Measurements from ENCODE around the gene GRIK4. TPM values are rescaled to one million over a fixed set of nuclear protein-coding genes. Genes with fewer than 3 reads are reported as not detected.

GRIK4 gene
- total RNA-seq, 2 experiments from 2014 or later: 0.06 TPM; not detected in 1

DNA sequence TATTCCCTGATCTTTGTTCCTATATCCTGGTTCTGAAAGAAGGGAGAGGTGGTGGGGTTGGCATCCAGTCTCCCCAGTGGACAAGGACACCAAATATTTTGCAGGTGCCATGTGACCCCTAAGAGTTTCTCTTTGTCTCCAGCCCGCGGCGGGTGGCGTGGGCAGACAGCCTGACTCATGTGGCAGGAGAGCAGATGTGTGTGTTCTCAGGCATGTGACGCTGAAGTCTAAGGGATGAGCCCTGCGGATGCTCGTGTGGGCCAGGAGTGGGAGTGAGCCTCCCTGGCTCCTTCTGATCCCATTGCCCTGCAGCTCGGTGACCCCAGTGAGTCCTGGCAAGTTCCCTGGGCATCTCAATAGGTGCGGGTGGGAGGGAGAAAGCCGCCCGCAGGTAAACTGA is 417.5 kb downstream of the GRIK4 start:
- H2AFZ ChIP-seq (ENCODE audit: low read length): 0 out of 2 replicates have a peak overlapping the region, but pooled peaks have one; percentile 20
- no peak for DNase-seq (ENCODE audit: low spot score)
- no peak overlapping the region for H3K4me3 ChIP-seq (ENCODE audit: low read depth, low read length, poor library complexity, severe bottlenecking)
- H4K20me1 ChIP-seq (ENCODE audit: insufficient read depth, low read length): no peaks in the 10 kb centered on the region
- peaks cover 3% of the 10 kb centered on the region; the same call in 1 of the 2 replicates for H3K9me3 ChIP-seq (ENCODE audit: low read length)
- H3K79me2 ChIP-seq (ENCODE audit: insufficient read depth, low read depth, low read length): no peaks in the 10 kb centered on the region
- peaks cover 51% of the 10 kb centered on the region for H3K4me1 ChIP-seq (ENCODE audit: insufficient read depth, low read length, poor library complexity, severe bottlenecking)
- CTCF ChIA-PET (ENCODE audit: unreplicated experiment): interaction anchor here (0.6 to 1.9 kb wide), 4 partner anchors 9 to 46 kb away, joined by 3 to 9 read pairs (median 3); no protein-coding TSS in a partner anchor
- H3K36me3 ChIP-seq (ENCODE audit: insufficient read depth, low read length): no peaks in the 10 kb centered on the region
- POLR2A ChIA-PET: no interaction called here
- BruUV-seq (replicated peaks): no TSS peak
- no peak for TF ChIP-seq EZH2phosphoT487 (IDR thresholded peaks at IDR 0.05; ENCODE audit: borderline replicate concordance, low read depth, low read length)
- TF ChIP-seq, protein P1, sequence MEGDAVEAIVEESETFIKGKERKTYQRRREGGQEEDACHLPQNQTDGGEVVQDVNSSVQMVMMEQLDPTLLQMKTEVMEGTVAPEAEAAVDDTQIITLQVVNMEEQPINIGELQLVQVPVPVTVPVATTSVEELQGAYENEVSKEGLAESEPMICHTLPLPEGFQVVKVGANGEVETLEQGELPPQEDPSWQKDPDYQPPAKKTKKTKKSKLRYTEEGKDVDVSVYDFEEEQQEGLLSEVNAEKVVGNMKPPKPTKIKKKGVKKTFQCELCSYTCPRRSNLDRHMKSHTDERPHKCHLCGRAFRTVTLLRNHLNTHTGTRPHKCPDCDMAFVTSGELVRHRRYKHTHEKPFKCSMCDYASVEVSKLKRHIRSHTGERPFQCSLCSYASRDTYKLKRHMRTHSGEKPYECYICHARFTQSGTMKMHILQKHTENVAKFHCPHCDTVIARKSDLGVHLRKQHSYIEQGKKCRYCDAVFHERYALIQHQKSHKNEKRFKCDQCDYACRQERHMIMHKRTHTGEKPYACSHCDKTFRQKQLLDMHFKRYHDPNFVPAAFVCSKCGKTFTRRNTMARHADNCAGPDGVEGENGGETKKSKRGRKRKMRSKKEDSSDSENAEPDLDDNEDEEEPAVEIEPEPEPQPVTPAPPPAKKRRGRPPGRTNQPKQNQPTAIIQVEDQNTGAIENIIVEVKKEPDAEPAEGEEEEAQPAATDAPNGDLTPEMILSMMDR (conservative IDR thresholded peaks at IDR 0.05; ENCODE audit: low read length): no peak
- no peak overlapping the region for H3K4me2 ChIP-seq (ENCODE audit: low read length)
- H3K9me2 ChIP-seq (ENCODE audit: insufficient read depth, low read length): no peaks in the 10 kb centered on the region
- intact Hi-C loops (cut with micrococcal nuclease; ENCODE audit: unreplicated experiment): loop anchor here (1.0 to 10.0 kb wide), 3 partner anchors 16 to 418 kb away; partner anchors contain the start of gene GRIK4
- H3K27ac ChIP-seq (ENCODE audit: low read depth, low read length, poor library complexity, severe bottlenecking): no peak overlapping the region

DNA sequence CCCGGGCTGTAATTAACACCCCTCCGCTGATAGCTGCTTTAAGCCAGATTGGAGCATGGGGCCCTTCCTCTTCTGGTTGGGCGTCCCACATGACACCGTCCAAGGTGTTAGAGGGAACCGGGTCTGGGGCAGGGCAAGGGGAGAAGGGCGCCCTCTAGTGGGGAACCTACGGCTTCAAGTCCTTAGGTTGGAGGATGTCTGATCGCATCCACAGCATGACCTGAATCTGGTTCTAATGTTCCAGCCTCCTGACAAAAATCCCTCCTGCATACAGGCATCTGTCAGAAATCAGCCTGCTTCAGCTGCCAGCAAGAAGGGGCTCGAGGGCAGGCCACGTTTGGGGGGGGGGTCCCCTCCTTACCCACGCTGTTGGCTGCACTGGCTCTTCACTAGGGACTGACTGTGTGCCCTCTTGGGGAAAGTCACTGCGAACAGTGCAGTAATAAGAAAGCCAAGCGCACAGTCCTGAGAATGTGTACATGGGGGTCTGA is 418.2 kb downstream of the GRIK4 start:
- no peaks in the 10 kb centered on the region for H3K9me2 ChIP-seq (ENCODE audit: insufficient read depth, low read length)
- CTCF ChIA-PET (ENCODE audit: unreplicated experiment): interaction anchor here (0.6 to 1.9 kb wide), 6 partner anchors 10 to 87 kb away, joined by 3 to 9 read pairs (median 3); no protein-coding TSS in a partner anchor
- peak; percentile 73 for DNase-seq (ENCODE audit: low spot score)

More for the DNA sequence above, 418.2 kb downstream of the GRIK4 start:
- no TSS peak for BruUV-seq (replicated peaks)
- POLR2A ChIA-PET: no interaction called here
- H3K4me3 ChIP-seq (ENCODE audit: low read depth, low read length, poor library complexity, severe bottlenecking): no peak overlapping the region
- no peaks in the 10 kb centered on the region for H3K36me3 ChIP-seq (ENCODE audit: insufficient read depth, low read length)
- peaks cover 44% of the 10 kb centered on the region for H3K4me1 ChIP-seq (ENCODE audit: insufficient read depth, low read length, poor library complexity, severe bottlenecking)
- intact Hi-C loops (cut with micrococcal nuclease; ENCODE audit: unreplicated experiment): loop anchor here (1.0 to 10.0 kb wide), 3 partner anchors 17 to 418 kb away; partner anchors contain the start of gene GRIK4
- H3K9me3 ChIP-seq (ENCODE audit: low read length): peaks cover 3% of the 10 kb centered on the region; the same call in 1 of the 2 replicates
- 0 out of 2 replicates have a peak overlapping the region, but pooled peaks have one; percentile 20 for H2AFZ ChIP-seq (ENCODE audit: low read length)
- H4K20me1 ChIP-seq (ENCODE audit: insufficient read depth, low read length): no peaks in the 10 kb centered on the region
- H3K79me2 ChIP-seq (ENCODE audit: insufficient read depth, low read depth, low read length): no peaks in the 10 kb centered on the region
- no peak overlapping the region for H3K27ac ChIP-seq (ENCODE audit: low read depth, low read length, poor library complexity, severe bottlenecking)
- H3K4me2 ChIP-seq (ENCODE audit: low read length): 0 out of 2 replicates have a peak overlapping the region, but pooled peaks have one; percentile 5
- TF ChIP-seq, protein P1 (conservative IDR thresholded peaks at IDR 0.05; ENCODE audit: low read length): peak; percentile 89
- no peak for TF ChIP-seq EZH2phosphoT487 (IDR thresholded peaks at IDR 0.05; ENCODE audit: borderline replicate concordance, low read depth, low read length)

All from OCI-LY7 (cell line).